Transverse colon (tissue), 4 donors: ENCODE data around the gene OTOGL. TPM values are rescaled to one million over a fixed set of nuclear protein-coding genes. Genes with fewer than 3 reads are reported as not detected.
"Not testable (repeated sequence)": the region's sequence is repeated elsewhere in the genome, so short reads cannot be mapped to it uniquely, and the experiment has no call there.

Source experiments
- DNase-seq: peaks from one replicate; pipeline ENCODE4 v3.0.0-alpha.2; 2019
- H3K27ac ChIP-seq, 4 donors: fragments of 200-600 bp; sonication (generic); 2 replicates each; pipeline ENCODE4 v1.5.1; 2016 to 2018; ENCODE audit warnings: inconsistent platforms in 4 of 4
- H3K27me3 ChIP-seq: fragments of 200-600 bp; sonication (generic); 2 replicates; pipeline ENCODE4 v1.5.1; 2017; ENCODE audit warnings: inconsistent platforms
- H3K36me3 ChIP-seq, 4 donors: fragments of 200-600 bp; sonication (generic); 2 replicates each; pipeline ENCODE4 v1.5.1; 2017 to 2019; ENCODE audit warnings: inconsistent platforms in 4 of 4
- H3K4me1 ChIP-seq, 4 donors: fragments of 200-600 bp; sonication (generic); 2 replicates each; pipeline ENCODE4 v1.5.1; 2017 to 2020; ENCODE audit warnings: inconsistent platforms in 4 of 4
- H3K4me3 ChIP-seq, 4 donors: fragments of 200-600 bp; sonication (generic); 1 replicate in 1 of 4; 2 replicates in 3 of 4; pipeline versions ENCODE4 v1.5.1 to v1.6.1; 2017 to 2019; ENCODE audit warnings: inconsistent platforms in 4 of 4
- H3K9me3 ChIP-seq, 2 donors: fragments of 200-600 bp; sonication (generic); 2 replicates each; pipeline ENCODE4 v1.5.1; 2017 to 2019; ENCODE audit warnings: inconsistent platforms in 2 of 2
- EP300 ChIP-seq: sonication (generic); formaldehyde crosslinking; IDR thresholded peaks from one replicate; pipeline ENCODE4 v1.6.1; 2017; ENCODE audit warnings: antibody characterized with exemption, low read depth
- POLR2A ChIP-seq: fragments of 450-650 bp; IDR thresholded peaks from one replicate; pipeline ENCODE4 v1.6.1; 2016; ENCODE audit warnings: antibody characterized with exemption, mild to moderate bottlenecking, moderate library complexity
- POLR2AphosphoS5 ChIP-seq, 3 donors: sonication (generic); formaldehyde crosslinking; IDR thresholded peaks; one replicate each; pipeline ENCODE4 v1.6.1; 2016; ENCODE audit warnings: antibody characterized with exemption in 3 of 3
- WGBS, 2 donors: methylation state at CpG; one replicate each; pipeline ENCODE4 v1.1.5; 2018; ENCODE audit warnings: low coverage in 1 of 2; 5-methylcytosine and 5-hydroxymethylcytosine counted together
- in situ Hi-C, 4 donors: fragments of 200-750 bp; cut with MboI; loops; one replicate each; pipeline versions ENCODE4 v1.15.0 to v1.15.1; 2017; ENCODE audit warnings: low sequenced_read_pairs in 3 of 4, low pct_ligation_motif_present in 1 of 4, low pct_unique_long_range_greater_than_20kb in 1 of 4
- intact Hi-C: fragments of 100-400 bp; cut with DNase I; formaldehyde crosslinking; loops from one replicate; pipeline ENCODE4 v1.15.1; 2023; ENCODE audit warnings: low total_unique reads
- total RNA-seq, 4 donors: library from RNA; depleted of rRNA; stranded (reverse); fragments of >200 nt; gene quantifications; one replicate each; pipeline ENCODE4 v1.1.0, GENCODE V29; 2016
- TF ChIP-seq, protein P1 (sequence below), 5 experiments: fragments of 200-600 bp in 3 of 5; fragments of 450-650 bp in 2 of 5; sonication (generic) in 3 of 5; IDR thresholded peaks; 1 replicate in 2 of 5; 2 replicates in 3 of 5; pipeline ENCODE4 v1.5.1; 2016 to 2017; ENCODE audit warnings: antibody characterized with exemption in 5 of 5, inconsistent platforms in 3 of 5, mild to moderate bottlenecking in 2 of 5, moderate library complexity in 1 of 5

OTOGL gene
- total RNA-seq, 4 donors from 2014 or later: 0.32 to 0.60 (median 0.41) TPM; not detected in 1

DNA sequence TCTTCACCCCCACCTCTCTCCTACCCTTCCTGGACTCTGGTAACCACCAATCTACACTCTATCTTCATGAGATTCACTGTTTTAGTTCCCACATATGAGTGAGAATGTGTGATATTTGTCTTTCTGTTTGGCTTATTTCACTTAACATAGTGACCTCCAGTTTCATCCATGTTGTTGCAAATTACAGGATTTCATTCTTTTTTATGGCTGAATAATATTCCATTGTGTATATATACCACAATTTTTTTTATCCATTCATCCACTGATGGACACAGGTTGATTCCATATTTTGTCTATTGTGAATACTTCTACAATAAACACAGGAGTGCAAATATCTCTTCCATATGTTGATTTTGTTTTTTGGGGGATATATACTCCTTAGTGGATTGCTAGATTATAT lies 140.5 kb downstream of the OTOGL start:
- Histone ChIP-seq H3K4me3 (no peak overlapping the region), H3K36me3 (no peaks in the 10 kb centered on the region), H3K27ac (no peak overlapping the region), H3K4me1 (no peaks in the 10 kb centered on the region), H3K27me3 (no peaks in the 10 kb centered on the region), H3K9me3 (no peaks in the 10 kb centered on the region)
- DNase-seq: no peak
- intact Hi-C loops (no loop called here), in situ Hi-C loops (no loop called here)
- TF ChIP-seq POLR2AphosphoS5 (IDR thresholded peaks at IDR 0.05) (no peak), POLR2A (no peak), EP300 (no peak)
- TF ChIP-seq, protein P1, sequence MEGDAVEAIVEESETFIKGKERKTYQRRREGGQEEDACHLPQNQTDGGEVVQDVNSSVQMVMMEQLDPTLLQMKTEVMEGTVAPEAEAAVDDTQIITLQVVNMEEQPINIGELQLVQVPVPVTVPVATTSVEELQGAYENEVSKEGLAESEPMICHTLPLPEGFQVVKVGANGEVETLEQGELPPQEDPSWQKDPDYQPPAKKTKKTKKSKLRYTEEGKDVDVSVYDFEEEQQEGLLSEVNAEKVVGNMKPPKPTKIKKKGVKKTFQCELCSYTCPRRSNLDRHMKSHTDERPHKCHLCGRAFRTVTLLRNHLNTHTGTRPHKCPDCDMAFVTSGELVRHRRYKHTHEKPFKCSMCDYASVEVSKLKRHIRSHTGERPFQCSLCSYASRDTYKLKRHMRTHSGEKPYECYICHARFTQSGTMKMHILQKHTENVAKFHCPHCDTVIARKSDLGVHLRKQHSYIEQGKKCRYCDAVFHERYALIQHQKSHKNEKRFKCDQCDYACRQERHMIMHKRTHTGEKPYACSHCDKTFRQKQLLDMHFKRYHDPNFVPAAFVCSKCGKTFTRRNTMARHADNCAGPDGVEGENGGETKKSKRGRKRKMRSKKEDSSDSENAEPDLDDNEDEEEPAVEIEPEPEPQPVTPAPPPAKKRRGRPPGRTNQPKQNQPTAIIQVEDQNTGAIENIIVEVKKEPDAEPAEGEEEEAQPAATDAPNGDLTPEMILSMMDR (IDR thresholded peaks at IDR 0.05): no peak

DNA sequence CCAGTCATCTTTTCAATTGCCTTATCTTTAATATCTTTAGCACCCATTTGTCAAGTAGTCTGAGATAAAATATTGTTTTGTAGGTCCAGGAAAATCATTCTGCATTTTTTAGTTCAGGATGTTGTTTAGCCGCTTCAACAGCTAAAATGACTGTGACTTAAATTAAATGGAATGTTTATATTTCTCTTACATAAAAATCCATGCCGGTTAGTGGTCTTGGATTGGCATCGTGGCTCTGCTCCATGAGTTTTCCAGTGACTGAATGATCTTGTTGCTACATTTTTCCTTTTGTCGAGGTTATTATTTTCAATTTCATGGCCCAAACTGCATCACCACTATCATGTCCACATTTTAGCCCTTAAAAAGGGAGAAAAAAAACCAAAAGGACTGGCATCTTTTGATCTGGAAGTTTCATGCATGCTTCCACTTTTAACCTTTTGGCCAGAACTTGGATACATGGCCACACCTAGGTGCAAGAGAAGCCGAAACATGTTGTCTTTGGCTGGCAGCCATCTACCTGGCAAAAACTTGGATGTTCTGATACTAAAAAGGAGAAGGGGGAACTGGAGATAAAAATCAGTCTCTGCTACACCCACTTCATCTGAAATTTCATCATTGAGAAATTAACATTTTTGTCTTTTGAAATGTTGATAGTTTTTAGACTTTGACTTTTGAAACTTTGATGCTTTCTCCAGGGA lies 142.4 kb downstream of the OTOGL start:
- TF ChIP-seq, protein P1 (IDR thresholded peaks at IDR 0.05): no peak
- TF ChIP-seq EP300: no peak
- TF ChIP-seq POLR2A: no peak
- no peak for TF ChIP-seq POLR2AphosphoS5 (IDR thresholded peaks at IDR 0.05)
- H3K4me3 ChIP-seq: no peak overlapping the region
- no peak overlapping the region for H3K27ac ChIP-seq
- WGBS, 2 donors: 71 to 80% methylated on average over 5 of the region's 5 CpGs
- in situ Hi-C loops: no loop called here
- intact Hi-C loops: no loop called here
- DNase-seq: no peak
- no peaks in the 10 kb centered on the region for H3K4me1 ChIP-seq
- no peaks in the 10 kb centered on the region for H3K9me3 ChIP-seq
- H3K36me3 ChIP-seq: no peaks in the 10 kb centered on the region
- H3K27me3 ChIP-seq: no peaks in the 10 kb centered on the region

DNA sequence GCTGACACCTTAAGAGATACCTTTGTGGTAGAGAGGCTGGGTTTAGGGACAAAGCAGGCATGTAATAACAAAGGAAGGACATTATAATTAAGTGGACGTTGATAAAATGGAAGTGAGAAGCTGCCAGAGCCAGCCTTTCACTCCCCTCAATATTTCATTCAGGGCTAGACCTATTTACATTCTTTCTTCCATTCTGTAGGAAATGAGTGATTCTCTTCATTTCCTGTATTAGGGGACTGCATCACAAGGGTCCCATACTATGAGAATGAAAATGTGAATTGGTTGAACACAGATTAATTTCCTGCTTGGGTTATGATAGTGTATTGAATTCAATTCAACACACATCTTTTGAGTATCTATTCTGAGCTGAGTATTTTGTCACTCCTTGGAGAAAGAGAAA lies 143.0 kb downstream of the OTOGL start:
- no peak for DNase-seq
- intact Hi-C loops (no loop called here), in situ Hi-C loops (no loop called here)
- no peaks in the 10 kb centered on the region for H3K9me3 ChIP-seq
- WGBS, 2 donors: 51 to 57% methylated on average over 1 of the region's 1 CpG
- TF ChIP-seq POLR2AphosphoS5 (IDR thresholded peaks at IDR 0.05) (no peak), POLR2A (no peak)
- no peak overlapping the region for H3K27ac ChIP-seq
- no peaks in the 10 kb centered on the region for H3K36me3 ChIP-seq
- no peak overlapping the region for H3K4me3 ChIP-seq
- no peaks in the 10 kb centered on the region for H3K27me3 ChIP-seq
- H3K4me1 ChIP-seq: no peaks in the 10 kb centered on the region

DNA sequence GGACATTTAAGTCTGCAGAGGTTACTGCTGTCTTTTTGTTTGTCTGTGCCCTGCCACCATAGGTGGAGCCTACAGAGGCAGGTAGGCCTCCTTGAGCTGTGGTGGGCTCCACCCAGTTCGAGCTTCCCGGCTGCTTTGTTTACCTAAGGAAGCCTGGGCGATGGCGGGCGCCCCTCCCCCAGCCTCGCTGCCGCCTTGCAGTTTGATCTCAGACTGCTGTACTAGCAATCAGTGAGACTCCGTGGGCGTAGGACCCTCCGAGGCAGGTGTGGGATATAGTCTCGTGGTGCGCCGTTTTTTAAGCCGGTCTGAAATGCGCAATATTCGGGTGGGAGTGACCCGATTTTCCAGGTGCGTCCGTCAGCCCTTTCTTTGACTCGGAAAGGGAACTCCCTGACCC lies 150.2 kb downstream of the OTOGL start:
- intact Hi-C loops, H3K9me3 ChIP-seq, in situ Hi-C loops, H3K4me1 ChIP-seq, H3K27me3 ChIP-seq, H3K36me3 ChIP-seq, H3K27ac ChIP-seq, H3K4me3 ChIP-seq: not testable (repeated sequence)
- peak; percentile 9 for DNase-seq
- 65 to 73% methylated on average over 3 to 20 of the region's 20 CpGs for WGBS, 2 donors

DNA sequence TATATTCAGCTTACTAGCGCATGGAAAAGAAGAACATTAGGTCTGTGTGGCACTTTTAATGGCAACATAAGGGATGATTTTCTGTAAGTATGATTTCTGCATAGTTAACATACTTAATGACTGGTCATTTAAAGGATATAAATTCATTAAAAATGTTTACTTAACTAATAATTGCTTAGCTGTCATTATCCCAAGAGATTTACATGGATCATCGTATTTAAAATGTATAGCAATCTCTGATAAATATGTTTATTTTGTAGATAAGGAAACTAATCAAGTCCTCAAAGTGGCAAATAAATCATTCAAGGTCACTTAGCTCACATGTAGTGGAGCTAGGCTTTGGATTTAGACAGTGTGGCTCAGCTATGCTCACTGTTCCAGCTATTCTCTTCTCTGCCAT lies 158.6 kb downstream of the OTOGL start:
- DNase-seq: no peak
- TF ChIP-seq POLR2A (no peak), POLR2AphosphoS5 (IDR thresholded peaks at IDR 0.05) (no peak), EP300 (no peak)
- TF ChIP-seq, protein P1 (IDR thresholded peaks at IDR 0.05): no peak
- Histone ChIP-seq H3K9me3 (no peaks in the 10 kb centered on the region), H3K36me3 (no peaks in the 10 kb centered on the region), H3K27me3 (no peaks in the 10 kb centered on the region), H3K4me1 (no peaks in the 10 kb centered on the region), H3K4me3 (no peak overlapping the region), H3K27ac (no peak overlapping the region)
- 78 to 79% methylated on average over 2 of the region's 2 CpGs for WGBS, 2 donors
- intact Hi-C loops (no loop called here), in situ Hi-C loops (loop anchor here in 2 of 4 donors (25.0 kb wide), 1 partner anchor 846 kb away; no protein-coding TSS in a partner anchor)
